Gastroesophageal sphincter (tissue), 4 donors: Measurements from ENCODE around the gene CYP1A2. TPM values are rescaled to one million over a fixed set of nuclear protein-coding genes. Genes with fewer than 3 reads are reported as not detected.
"Not testable (repeated sequence)": the region's sequence is repeated elsewhere in the genome, so short reads cannot be mapped to it uniquely, and the experiment has no call there.

Source experiments
- ATAC-seq: fragments of 150-250 bp; one replicate; pipeline ENCODE4 v1.9.1; 2016; ENCODE audit warnings: mild to moderate bottlenecking, moderate library complexity
- H3K27ac ChIP-seq, 4 donors: fragments of 200-600 bp; sonication (generic) in 3 of 4; 1 replicate in 3 of 4; 2 replicates in 1 of 4; pipeline ENCODE4 v1.5.1; 2016 to 2019
- H3K27me3 ChIP-seq: fragments of 200-600 bp; sonication (generic); one replicate; pipeline ENCODE4 v1.5.1; 2019
- H3K36me3 ChIP-seq, 2 donors: fragments of 200-600 bp; sonication (generic); one replicate each; pipeline ENCODE4 v1.5.1; 2019; ENCODE audit warnings: control low read depth in 1 of 2
- H3K4me1 ChIP-seq, 3 donors: fragments of 200-600 bp; sonication (generic); 1 replicate in 2 of 3; 2 replicates in 1 of 3; pipeline ENCODE4 v1.5.1; 2016 to 2019; ENCODE audit warnings: control low read depth in 2 of 3
- H3K4me3 ChIP-seq, 2 donors: fragments of 200-600 bp; sonication (generic); one replicate each; pipeline ENCODE4 v1.5.1; 2019; ENCODE audit warnings: mild to moderate bottlenecking in 1 of 2, moderate library complexity in 1 of 2
- H3K9me3 ChIP-seq, 3 donors: fragments of 200-600 bp; sonication (generic); one replicate each; pipeline ENCODE4 v1.5.1; 2017 to 2019; ENCODE audit warnings: control low read depth in 2 of 3
- EP300 ChIP-seq: sonication (generic); formaldehyde crosslinking; IDR thresholded peaks from one replicate; pipeline ENCODE4 v1.6.1; 2017; ENCODE audit warnings: antibody characterized with exemption, mild to moderate bottlenecking
- POLR2A ChIP-seq, 2 donors: fragments of 450-650 bp; IDR thresholded peaks; one replicate each; pipeline ENCODE4 v1.6.1; 2017; ENCODE audit warnings: antibody characterized with exemption in 2 of 2, mild to moderate bottlenecking in 2 of 2, moderate library complexity in 1 of 2
- POLR2AphosphoS5 ChIP-seq: sonication (generic); formaldehyde crosslinking; IDR thresholded peaks from one replicate; pipeline ENCODE4 v1.6.1; 2017; ENCODE audit warnings: antibody characterized with exemption
- WGBS, 2 donors: methylation state at CpG; one replicate each; pipeline ENCODE4 v1.1.5; 2018; ENCODE audit warnings: low coverage in 1 of 2; 5-methylcytosine and 5-hydroxymethylcytosine counted together
- total RNA-seq, 4 donors: library from RNA; depleted of rRNA; stranded (reverse); fragments of >200 nt; gene quantifications; one replicate each; pipeline ENCODE4 v1.1.0, GENCODE V29; 2016
- TF ChIP-seq, protein P1 (sequence below), 4 experiments: fragments of 200-600 bp in 2 of 4; fragments of 450-650 bp in 2 of 4; sonication (generic) in 1 of 4; IDR thresholded peaks; one replicate each; pipeline ENCODE4 v1.5.1; 2017 to 2019; ENCODE audit warnings: antibody characterized with exemption in 4 of 4, mild to moderate bottlenecking in 2 of 4, moderate library complexity in 2 of 4

CYP1A2 gene
- total RNA-seq, 4 donors from 2014 or later, result not detected

- peaks cover 62% of the 10 kb centered on the region for H3K27me3 ChIP-seq
- H3K4me1 ChIP-seq, result peaks cover 0 to 26% (median 5%) of the 10 kb centered on the region in 3 donors
- H3K27ac ChIP-seq, result no peak overlapping the region
- no peak overlapping the region for H3K4me3 ChIP-seq
- no peak for ATAC-seq
- H3K9me3 ChIP-seq, result no peaks in the 10 kb centered on the region
- 43 to 52% methylated on average over 3 to 5 of the region's 7 CpGs for WGBS, 2 donors
- TF ChIP-seq EP300 (no peak), POLR2A (IDR thresholded peaks at IDR 0.05) (no peak), POLR2AphosphoS5 (no peak)
- TF ChIP-seq, protein P1, sequence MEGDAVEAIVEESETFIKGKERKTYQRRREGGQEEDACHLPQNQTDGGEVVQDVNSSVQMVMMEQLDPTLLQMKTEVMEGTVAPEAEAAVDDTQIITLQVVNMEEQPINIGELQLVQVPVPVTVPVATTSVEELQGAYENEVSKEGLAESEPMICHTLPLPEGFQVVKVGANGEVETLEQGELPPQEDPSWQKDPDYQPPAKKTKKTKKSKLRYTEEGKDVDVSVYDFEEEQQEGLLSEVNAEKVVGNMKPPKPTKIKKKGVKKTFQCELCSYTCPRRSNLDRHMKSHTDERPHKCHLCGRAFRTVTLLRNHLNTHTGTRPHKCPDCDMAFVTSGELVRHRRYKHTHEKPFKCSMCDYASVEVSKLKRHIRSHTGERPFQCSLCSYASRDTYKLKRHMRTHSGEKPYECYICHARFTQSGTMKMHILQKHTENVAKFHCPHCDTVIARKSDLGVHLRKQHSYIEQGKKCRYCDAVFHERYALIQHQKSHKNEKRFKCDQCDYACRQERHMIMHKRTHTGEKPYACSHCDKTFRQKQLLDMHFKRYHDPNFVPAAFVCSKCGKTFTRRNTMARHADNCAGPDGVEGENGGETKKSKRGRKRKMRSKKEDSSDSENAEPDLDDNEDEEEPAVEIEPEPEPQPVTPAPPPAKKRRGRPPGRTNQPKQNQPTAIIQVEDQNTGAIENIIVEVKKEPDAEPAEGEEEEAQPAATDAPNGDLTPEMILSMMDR (IDR thresholded peaks at IDR 0.05), result no peak
- H3K36me3 ChIP-seq, result no peaks in the 10 kb centered on the region
Measured at GRCh38 chr15:74727727-74728126, 20.9 kb upstream of the CYP1A2 start.

DNA sequence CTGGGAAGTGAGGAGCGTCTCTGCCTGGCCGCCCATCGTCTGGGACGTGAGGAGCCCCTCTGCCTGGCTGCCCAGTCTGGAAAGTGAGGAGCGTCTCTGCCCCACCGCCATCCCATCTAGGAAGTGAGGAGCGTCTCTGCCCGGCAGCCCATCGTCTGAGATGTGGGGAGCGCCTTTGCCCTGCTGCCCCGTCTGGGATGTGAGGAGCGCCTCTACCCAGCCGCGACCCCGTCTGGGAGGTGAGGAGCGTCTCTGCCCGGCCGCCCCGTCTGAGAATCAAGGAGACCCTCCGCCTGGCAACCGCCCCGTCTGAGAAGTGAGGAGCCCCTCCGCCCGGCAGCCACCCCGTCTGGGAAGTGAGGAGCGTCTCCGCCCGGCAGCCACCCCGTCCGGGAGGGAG is 19.9 kb upstream of the CYP1A2 start:
- not testable (repeated sequence) for H3K4me3 ChIP-seq, H3K36me3 ChIP-seq, H3K27ac ChIP-seq, ATAC-seq, H3K9me3 ChIP-seq
- no CpG with 5 or more reads among the region's 30 CpGs for WGBS, 2 donors
- H3K27me3 ChIP-seq, result peaks cover 72% of the 10 kb centered on the region
- peaks cover 0 to 26% (median 5%) of the 10 kb centered on the region in 3 donors for H3K4me1 ChIP-seq

GRCh38 chr15:74729372-74729771 is 19.3 kb upstream of the CYP1A2 start:
- peaks cover 79% of the 10 kb centered on the region for H3K27me3 ChIP-seq
- H3K36me3 ChIP-seq, H3K27ac ChIP-seq, H3K4me3 ChIP-seq, H3K9me3 ChIP-seq, ATAC-seq: not testable (repeated sequence)
- H3K4me1 ChIP-seq, result peaks cover 0 to 26% (median 5%) of the 10 kb centered on the region in 3 donors
- 64% methylated on average over 5 of the region's 6 CpGs; no CpG with 5 or more reads in 1 of the 2 donors for WGBS, 2 donors

DNA sequence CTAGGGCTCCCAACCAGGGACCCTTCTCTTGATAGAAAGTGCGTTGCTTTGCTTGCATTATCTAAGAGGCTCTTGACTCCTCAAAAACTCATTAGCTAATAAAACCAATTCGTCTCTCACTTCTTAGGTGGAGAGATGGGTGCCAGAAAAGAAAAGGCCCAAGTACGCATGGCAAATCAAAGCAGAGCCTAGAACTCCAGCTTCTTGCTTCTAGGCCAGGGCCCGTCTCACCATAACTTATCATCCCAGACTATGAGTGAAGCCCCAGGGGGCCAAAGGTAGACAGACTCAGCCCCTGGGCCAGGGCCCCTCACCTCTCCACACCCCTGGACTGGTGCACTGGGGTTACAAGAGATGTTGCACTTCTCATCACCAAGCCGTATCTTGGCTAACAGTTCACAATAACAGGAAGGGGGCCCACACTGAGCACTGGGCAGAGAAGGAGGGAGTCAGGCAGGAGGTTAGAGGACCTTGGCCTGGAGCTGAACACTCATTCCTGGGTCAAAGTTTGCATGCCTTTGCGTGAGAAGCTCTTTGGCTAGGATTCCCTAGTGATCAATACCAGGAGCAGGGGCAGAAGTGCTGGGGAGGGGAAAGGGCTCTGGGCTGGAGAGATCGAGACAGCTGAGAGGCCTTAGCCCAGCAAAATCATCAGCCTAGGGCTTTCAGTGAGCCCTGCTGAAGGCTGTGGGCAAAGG is 17.9 kb upstream of the CYP1A2 start:
- TF ChIP-seq EP300, result no peak
- TF ChIP-seq POLR2AphosphoS5, result no peak
- no peak for TF ChIP-seq POLR2A (IDR thresholded peaks at IDR 0.05)
- TF ChIP-seq, protein P1 (IDR thresholded peaks at IDR 0.05), result no peak
- no peak overlapping the region for H3K4me3 ChIP-seq
- H3K36me3 ChIP-seq, result no peaks in the 10 kb centered on the region
- 40 to 77% methylated on average over 1 to 5 of the region's 7 CpGs for WGBS, 2 donors
- peaks cover 0 to 22% (median 5%) of the 10 kb centered on the region in 3 donors for H3K4me1 ChIP-seq
- no peak overlapping the region for H3K27ac ChIP-seq
- no peak for ATAC-seq
- peaks cover 91% of the 10 kb centered on the region for H3K27me3 ChIP-seq
- no peaks in the 10 kb centered on the region for H3K9me3 ChIP-seq

DNA sequence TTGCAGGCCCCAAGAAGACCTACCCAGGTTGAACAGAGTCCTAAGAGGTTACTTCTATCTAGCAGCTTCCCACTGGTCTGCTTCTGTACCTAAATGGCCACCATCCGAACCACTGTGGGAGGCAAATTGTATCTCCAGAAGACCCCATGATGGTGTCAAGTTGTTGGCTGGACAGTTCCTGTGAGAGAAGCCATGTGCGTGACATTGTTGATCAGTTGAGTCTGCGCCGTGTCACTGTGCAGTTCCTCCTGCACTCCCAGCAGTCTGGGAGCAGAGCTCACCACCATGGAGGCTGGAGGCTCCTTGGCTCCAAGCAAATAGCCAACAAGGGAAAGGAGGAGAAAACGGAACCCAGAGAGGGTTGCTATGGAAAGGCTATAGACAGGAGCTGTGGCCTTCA is 15.8 kb upstream of the CYP1A2 start:
- no peak overlapping the region for H3K4me3 ChIP-seq
- H3K36me3 ChIP-seq, result no peaks in the 10 kb centered on the region
- H3K9me3 ChIP-seq, result no peaks in the 10 kb centered on the region
- 60% methylated on average over 1 of the region's 5 CpGs; no CpG with 5 or more reads in 1 of the 2 donors for WGBS, 2 donors
- peaks cover 78% of the 10 kb centered on the region for H3K27me3 ChIP-seq
- TF ChIP-seq EP300, result no peak
- TF ChIP-seq POLR2A (IDR thresholded peaks at IDR 0.05), result no peak
- no peak for TF ChIP-seq POLR2AphosphoS5
- TF ChIP-seq, protein P1 (IDR thresholded peaks at IDR 0.05), result no peak
- H3K4me1 ChIP-seq, result peaks cover 0 to 2% (median 0%) of the 10 kb centered on the region in 3 donors
- no peak for ATAC-seq
- H3K27ac ChIP-seq, result no peak overlapping the region

GRCh38 chr15:74733269-74733668 is 15.4 kb upstream of the CYP1A2 start:
- TF ChIP-seq, protein P1 (IDR thresholded peaks at IDR 0.05), result no peak
- no peak for TF ChIP-seq POLR2A (IDR thresholded peaks at IDR 0.05)
- TF ChIP-seq POLR2AphosphoS5, result no peak
- TF ChIP-seq EP300, result no peak
- Histone ChIP-seq H3K27ac (no peak overlapping the region), H3K4me1 (no peaks in the 10 kb centered on the region), H3K9me3 (no peaks in the 10 kb centered on the region), H3K27me3 (peaks cover 74% of the 10 kb centered on the region), H3K4me3 (no peak overlapping the region), H3K36me3 (no peaks in the 10 kb centered on the region)
- no peak for ATAC-seq
- WGBS, 2 donors, result 71% methylated on average over 3 of the region's 3 CpGs; no CpG with 5 or more reads in 1 of the 2 donors
